NCI-H2081 (cell line): Measurements from ENCODE around the gene ALB.

ENCODE experiments used
- DNase-seq, 2 experiments: peaks; one replicate each; lab custom pipeline; 2025; lab: John Stamatoyannopoulos, UW

Gene ALB

GRCh38 chr4:73451981-73452747 is 48.1 kb downstream of the ALB start:
- DNase-seq, result no peak

- DNase-seq, result no peak
Observed at GRCh38 chr4:73452953-73453700, 49.0 kb downstream of the ALB start.

GRCh38 chr4:73453701-73454005 is 49.6 kb downstream of the ALB start:
- DNase-seq, result no peak

GRCh38 chr4:73454920-73455319 is 50.8 kb downstream of the ALB start:
- no peak for DNase-seq

- no peak for DNase-seq
Observed at GRCh38 chr4:73456177-73457022, 52.3 kb downstream of the ALB start.

- no peak for DNase-seq
Observed at GRCh38 chr4:73458184-73459047, 54.3 kb downstream of the ALB start.

- no peak for DNase-seq
Observed at GRCh38 chr4:73459048-73459421, 54.9 kb downstream of the ALB start.

- no peak for DNase-seq
Observed at GRCh38 chr4:73460913-73461522, 56.9 kb downstream of the ALB start.

GRCh38 chr4:73468170-73468569 is 64.1 kb downstream of the ALB start:
- no peak for DNase-seq

- no peak for DNase-seq
Observed at GRCh38 chr4:73470728-73471127, 66.6 kb downstream of the ALB start.
